HG03066 (cell line): ENCODE data around the gene NRCAM.
"Not testable (repeated sequence)": the region's sequence is repeated elsewhere in the genome, so short reads cannot be mapped to it uniquely, and the experiment has no call there.

Source experiments
- ATAC-seq: cut with Tn5 transposase; IDR thresholded peaks from one replicate; pipeline ENCODE4 v1.9.1; 2021; ENCODE audit warnings: low read depth; ENCODE audit not compliant: unreplicated experiment

NRCAM gene

DNA sequence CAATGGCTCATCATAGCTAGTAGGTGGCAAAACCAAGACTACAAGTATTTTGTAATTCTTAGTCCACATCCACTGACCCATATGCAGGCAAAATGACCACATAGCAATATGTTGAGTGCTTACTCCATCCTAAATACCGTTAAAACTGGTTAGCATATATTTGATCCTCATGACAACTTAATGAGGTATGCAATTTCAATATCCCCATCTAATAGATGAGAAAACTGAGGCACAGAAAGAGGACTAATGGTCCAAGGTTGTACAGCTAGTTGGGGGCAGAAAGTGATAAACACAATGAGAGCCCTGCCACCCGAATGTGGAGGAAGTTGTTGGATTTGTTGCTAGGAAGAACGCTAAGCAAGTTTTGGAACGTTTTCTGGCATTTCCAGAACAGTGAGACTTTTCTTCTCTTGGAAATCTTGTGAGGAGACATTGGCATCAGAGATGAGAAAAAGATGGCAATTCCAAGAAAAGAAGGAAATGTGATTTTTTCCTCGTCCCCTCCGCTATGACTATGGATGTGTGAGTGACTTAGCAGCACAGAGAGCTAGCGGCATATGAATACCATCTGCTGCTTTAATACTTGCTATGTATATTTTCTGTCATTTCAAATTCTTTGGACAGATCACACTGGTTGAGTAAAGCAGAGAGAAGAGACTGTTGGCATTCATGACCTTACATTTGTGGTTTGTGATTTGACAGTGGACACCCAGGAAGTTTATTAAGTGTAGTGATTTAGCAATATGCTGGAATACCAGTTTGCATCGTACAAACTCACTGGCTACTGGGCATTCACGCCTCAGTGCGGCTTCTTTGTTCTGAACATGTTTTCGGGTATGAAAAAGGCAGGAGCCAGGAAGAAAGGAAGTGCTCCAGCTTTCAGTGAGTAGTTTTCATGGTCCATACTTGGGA, 51.5 kb downstream of the NRCAM start:
- ATAC-seq = no peak

GRCh38 chr7:108403597-108404217, 52.5 kb downstream of the NRCAM start:
- no peak for ATAC-seq

DNA sequence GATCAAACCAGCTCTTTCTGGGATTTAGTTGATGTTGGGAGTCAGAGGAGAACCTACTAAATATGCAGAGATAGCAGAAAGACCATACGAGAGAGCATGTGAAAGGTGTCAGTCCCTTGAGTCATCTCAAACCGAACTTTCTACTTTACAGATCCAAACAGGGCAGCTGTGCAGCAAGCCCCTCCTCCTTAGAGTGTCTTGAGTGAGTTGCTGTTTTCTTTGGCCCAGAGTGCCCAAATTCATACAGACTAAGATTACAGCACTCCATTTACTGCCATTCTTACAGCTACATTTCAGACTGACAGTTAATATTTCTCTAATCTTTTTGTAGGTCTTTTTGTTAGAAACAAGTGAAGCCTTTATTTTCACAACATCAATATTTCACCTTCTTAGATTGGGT, 53.4 kb downstream of the NRCAM start:
- no peak for ATAC-seq

- ATAC-seq = no peak
Observed at GRCh38 chr7:108396080-108396479, 60.2 kb downstream of the NRCAM start.

DNA sequence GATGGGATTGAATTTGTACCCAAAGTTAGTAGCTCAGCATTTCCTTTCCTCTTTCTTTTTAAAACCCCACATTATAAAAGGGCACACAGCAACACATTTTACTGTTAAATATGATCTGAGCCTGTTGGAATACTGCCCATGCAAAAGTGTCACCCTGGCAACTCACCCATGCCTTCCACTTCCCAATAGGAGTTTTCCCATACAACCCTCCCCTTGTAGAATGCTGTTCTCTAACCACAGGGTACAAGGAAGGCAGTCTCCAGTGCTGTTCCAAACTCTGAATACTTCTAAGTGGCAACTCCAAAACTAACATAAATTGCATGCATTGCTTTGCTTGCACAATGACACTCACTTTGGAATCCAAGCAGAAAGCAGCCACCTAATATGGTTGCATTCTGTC, 60.8 kb downstream of the NRCAM start:
- ATAC-seq = no peak

DNA sequence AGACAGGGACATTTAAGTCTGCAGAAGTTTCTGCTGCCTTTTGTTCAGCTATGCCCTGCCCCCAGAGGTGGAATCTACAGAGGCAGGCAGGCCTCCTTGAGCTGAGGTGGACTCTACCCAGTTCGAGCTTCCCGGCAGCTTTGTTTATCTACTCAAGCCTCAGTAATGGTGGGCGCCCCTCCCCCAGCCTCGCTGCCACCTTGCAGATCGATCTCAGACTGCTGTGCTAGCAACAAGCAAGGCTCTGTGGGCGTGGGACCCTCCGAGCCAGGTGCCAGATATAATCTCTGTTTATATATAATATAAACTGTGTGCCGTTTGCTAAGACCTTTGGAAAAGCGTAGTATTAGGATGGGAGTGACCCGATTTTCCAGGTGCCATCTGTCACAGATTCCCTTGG, 63.1 kb downstream of the NRCAM start:
- ATAC-seq = not testable (repeated sequence)

DNA sequence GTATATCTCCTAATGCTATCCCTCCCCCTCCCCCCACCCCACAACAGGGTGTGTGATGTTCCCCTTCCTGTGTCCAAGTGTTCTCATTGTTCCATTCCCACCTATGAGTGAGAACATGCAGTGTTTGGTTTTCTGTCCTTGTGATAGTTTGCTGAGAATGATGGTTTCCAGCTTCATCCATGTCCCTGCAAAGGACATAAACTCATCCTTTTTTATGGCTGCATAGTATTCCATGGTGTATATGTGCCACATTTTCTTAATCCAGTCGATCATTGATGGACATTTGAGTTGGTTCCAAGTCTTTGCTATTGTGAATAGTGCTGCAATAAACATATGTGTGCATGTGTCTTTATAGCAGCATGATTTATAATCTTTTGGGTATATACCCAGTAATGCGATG, 68.5 kb downstream of the NRCAM start:
- not testable (repeated sequence) for ATAC-seq

DNA sequence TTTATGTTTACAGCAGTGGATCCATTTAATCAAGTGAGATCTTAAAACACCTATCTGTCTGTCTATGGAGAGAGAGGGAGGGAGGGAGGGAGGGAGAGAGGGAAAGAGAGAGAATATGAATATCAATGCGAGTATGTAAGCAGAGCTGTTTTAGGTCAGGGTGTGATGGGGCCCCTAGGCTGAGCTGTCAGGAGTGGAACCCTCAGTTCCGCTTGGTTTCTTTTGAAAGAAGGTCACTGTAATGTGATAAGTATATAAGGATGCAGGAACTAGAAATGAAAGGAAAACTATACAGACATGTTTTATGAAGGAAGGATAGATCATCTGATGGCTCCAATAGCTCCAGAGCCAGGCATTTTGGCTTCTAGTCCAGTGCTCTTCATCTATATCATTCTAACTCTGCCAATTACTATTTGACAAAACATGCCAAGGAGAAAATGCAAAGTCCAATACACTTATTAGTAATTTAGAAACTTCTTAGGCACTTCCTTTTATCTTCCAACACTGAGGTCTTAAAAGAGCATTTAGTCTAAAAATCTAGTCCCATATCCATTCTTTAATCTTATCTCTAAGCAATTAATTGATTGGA, 70.3 kb downstream of the NRCAM start:
- ATAC-seq = no peak

GRCh38 chr7:108384716-108385483, 71.3 kb downstream of the NRCAM start:
- ATAC-seq = no peak

GRCh38 chr7:108382932-108383331, 73.3 kb downstream of the NRCAM start:
- no peak for ATAC-seq

DNA sequence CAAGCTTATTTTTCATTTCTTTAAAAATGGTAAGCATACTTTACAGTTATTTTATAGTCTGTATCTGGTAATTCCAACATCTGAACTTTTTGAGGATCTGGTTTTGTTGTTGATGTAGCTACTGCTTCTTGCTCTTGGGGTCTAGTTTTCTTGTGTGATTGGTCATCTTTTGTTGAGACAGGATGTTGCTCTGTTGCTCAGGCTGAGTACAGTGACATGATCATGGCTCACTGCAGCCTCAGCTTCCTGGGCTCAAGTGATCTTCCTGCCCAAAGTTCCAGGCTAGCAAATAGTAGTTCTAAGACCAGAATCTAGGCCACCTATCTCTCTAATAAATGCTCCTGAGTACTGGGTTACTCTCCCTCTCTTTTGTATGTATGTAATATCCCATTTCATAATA, 75.7 kb downstream of the NRCAM start:
- no peak for ATAC-seq

DNA sequence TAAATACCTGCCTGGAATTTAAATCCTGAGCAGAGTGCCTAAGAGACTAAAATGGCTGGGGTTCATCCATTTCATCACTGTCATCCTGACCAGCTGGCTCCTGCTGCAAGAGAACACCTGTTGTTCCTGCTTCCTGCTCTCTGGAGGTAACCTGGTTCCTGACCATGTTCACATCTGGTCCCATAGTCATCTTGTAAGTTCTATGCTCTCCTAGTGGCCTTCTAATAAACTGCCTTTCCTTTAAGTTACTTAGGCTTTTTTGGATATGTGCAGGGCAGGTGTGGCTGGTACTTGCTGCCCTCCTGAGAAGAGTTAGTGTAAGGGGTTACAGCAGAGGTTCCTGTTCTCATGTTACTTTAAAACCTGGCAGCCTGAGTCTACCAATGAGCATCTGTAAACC, 80.0 kb downstream of the NRCAM start:
- no peak for ATAC-seq

DNA sequence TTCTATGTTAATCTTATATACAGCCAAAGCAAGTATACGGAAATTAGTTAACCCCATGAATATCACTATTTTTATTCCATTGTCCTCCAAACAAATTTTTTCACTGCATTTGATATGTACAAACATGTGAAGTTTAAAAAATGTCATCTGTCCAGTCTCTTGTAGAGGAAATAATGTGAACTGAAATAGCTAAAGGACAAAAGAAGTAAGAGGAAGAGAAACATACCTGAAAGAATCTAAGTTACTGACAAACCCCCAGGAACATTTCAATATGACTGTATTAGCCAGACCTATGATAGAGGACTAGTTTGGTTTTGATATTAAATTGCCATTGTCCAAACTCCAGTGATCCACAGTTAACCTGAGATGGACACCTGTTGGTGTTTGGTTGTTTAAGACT, 80.6 kb downstream of the NRCAM start:
- ATAC-seq = no peak

DNA sequence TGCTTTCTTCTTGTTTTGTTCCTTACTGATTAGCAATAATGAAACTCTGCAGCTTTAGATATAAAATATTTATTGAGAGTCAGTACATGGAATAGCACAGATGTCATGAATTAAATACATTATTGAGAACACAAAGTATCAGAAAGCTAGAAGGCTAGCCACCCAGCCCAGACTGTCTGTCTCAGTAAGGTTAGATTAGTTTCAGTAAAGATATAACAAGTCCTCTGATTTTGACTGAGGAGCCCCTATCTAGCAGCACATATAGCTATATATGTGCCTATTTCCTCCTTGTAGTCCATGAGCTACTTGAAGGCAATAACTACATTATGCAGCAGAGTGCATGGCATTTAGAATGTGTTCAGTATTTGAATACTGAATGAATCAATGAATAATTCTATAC, 81.3 kb downstream of the NRCAM start:
- ATAC-seq = no peak

DNA sequence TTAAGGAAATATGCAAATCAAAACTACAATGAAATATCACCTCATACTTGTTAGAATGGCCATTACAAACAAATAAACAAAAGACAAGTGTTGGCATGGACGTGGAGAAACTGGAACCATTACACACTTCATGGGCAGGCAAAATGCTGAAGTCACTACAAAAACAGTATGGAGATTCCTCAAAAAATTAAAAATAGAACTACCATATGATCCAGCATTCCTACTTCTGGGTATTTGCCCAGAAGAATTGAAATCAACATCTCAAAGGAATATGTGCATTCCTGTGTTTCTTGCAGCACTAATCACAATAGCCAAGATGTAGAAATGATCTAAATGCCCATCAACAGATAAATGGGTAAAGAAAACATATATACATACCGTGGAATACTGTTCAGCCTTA, 83.6 kb downstream of the NRCAM start:
- ATAC-seq = no peak

- no peak for ATAC-seq
Observed at GRCh38 chr7:108370616-108371015, 85.6 kb downstream of the NRCAM start.

DNA sequence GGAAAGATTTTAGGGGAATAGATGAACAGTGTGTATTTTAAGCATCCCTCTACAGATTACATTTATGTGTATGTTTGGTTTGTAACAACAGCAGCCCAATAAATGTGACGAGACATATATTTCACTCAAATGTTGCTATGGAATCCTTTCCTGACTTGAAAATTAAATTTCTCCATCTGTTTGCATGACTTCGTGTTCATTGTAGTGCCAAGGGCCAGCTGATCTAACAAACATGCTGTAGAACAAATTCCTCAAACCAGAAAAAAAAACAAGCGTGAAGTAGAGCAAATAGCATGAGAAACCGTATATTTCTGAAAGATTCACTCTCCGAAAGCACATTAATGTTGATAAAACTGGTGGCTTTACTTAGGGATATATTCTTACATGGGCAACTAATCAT, 87.8 kb downstream of the NRCAM start:
- ATAC-seq = no peak

DNA sequence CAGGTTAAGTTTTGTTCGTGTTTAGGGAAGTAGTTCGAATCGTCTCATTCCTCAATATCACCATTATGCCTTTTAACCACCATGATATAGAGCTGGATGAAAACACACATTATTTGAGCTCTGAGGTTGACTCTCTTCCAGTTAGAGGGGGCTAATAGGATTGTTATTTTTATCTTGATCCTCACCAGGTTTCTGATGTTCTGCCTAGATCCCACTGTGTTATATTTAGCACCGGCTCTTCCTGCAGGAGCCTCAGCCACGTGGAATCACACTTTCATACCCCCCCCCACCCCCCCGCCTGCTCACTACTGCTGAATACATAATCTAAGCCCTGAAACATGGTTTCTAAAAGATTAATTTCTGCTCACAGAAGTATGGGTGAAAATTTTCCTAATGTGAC, 88.3 kb downstream of the NRCAM start:
- no peak for ATAC-seq

- no peak for ATAC-seq
Observed at GRCh38 chr7:108367314-108367713, 88.9 kb downstream of the NRCAM start.

DNA sequence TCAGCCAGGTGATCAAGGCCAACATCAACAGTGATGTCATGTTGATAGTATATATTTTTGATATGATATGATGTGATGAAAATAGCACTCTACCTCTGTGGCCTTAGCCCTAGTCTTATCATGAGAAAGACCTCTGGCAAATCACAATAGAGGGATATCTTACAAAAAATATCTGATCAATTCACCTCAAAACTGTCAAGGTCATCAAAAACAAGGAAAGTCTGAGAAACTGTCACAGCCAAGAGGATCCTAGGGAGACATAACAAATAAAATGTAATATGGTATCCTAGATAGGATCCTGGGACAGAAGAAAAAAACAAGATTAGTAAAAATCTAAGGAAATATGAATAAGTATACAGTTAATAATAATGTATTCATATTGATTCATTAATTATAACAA, 92.6 kb downstream of the NRCAM start:
- ATAC-seq = no peak
